ENCODE measurements around the gene PDE9A.
A peak's percentile ranks its signal among the peaks of the same experiment; 100 is the strongest.

The PDE9A gene

GRCh38 chr21:42737951-42738590 lies 84.7 kb downstream of the PDE9A start:
- peak in 1 of 3 donors; percentile 15 for DNase-seq (ENCODE audit: low read depth in 3 of 3)

DNA sequence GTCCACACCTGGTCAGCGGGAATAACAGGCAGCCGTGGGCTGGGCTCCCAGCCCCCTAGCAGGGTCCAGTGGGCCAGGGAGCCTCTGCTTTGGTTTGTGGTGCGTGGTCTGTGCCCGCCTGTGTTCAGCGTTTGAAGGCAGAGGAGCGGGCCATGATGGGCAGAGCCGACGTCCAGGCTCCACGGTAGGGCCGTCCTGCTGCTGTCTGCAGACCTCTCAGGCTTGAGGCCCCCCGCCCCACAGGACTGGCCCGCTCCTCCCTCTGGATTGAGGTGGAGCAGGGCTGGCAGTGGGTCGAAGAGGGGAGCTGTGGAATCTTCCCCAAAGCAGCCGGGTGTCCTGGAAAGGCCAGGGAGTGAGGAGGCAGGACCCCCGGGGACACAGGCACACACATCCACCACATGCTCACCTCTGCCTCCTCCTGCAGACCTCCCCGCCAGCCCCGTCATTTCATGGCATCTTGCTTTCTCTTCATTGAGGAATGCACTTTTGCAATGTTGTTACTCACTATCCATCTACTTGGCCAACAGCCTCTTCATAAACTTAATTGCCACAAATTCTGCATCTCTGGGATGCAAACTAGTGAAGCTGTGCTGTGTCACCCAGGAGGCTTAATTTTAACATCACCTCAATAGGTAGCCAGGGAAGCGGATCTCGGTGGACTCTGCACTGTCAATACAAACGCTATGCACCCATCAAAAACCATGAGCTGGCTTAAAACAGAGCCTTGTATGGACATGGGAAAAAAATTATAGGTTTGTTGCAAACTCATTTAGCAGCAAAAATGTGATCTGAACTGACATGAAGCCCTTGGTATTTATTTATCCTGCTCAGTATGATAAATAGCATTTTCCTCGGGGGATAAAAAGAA lies 85.9 kb downstream of the PDE9A start:
- no peak for DNase-seq (ENCODE audit: low read depth in 3 of 3)

- no peak for DNase-seq (ENCODE audit: low read depth in 3 of 3)
Observed at GRCh38 chr21:42740405-42740909, 87.0 kb downstream of the PDE9A start.

DNA sequence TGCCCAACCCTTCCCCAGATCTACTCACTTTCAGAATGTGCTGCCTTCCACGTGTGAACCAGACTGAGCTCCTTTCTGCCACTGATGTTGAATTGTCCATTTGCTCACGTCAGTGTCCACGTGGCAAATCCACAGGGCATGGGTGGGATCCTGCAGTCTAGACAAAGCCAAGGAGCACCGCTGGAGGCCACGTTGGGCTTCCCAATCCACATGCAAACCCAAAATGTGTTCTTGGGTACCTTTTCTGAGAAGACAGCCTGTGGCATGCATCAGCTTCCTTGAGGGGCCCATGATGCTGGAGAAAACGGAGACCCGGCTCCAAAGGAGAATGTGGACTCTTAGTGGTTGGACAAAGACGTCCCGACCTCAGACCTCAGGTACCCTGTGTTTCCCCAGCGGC lies 87.6 kb downstream of the PDE9A start:
- no peak for DNase-seq (ENCODE audit: low read depth in 3 of 3)

DNA sequence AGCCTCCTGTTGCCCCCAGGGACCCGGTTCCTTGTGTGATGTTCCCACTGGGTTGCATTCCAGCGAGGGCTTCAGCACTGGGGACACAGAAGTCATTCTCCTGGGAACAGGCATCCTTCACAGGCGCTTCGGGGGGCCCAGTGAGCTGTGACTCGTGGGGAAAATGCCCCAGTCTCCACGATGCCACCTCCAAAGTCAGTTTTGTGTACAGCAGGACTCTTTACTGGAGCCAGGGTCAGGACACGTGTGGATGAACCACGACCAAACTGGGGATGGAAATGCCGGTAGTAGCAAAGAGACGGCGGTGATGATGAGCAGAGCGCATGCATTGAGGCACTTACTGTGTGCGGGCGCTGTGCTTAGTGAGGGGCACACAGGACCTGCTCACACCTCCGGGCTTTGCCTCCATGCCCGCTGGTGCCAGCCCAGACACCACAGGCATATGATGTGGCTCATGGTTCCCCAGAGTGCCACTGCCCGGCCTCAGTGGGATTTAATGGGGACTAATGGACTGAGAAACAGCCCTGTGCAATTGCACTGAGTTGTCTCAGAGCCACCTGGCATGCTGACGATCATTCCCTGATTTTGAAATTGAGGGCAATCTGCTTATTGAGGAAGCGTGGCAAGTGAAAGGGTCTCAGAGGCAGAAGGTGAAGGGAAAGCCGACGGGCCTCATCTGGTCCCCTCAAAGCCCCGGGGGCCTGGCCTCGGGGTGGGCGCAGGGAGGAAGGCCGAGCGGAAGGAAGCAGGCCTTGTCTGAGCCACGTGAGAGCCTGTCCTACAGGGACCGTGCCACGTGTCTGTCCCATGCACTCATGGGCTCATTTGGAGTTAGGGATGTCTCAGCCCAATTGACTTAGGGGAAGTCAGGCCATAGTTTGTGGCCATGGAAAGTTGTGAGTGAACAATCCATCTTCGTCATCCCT lies 91.4 kb downstream of the PDE9A start:
- no peak for DNase-seq (ENCODE audit: low read depth in 3 of 3)

DNA sequence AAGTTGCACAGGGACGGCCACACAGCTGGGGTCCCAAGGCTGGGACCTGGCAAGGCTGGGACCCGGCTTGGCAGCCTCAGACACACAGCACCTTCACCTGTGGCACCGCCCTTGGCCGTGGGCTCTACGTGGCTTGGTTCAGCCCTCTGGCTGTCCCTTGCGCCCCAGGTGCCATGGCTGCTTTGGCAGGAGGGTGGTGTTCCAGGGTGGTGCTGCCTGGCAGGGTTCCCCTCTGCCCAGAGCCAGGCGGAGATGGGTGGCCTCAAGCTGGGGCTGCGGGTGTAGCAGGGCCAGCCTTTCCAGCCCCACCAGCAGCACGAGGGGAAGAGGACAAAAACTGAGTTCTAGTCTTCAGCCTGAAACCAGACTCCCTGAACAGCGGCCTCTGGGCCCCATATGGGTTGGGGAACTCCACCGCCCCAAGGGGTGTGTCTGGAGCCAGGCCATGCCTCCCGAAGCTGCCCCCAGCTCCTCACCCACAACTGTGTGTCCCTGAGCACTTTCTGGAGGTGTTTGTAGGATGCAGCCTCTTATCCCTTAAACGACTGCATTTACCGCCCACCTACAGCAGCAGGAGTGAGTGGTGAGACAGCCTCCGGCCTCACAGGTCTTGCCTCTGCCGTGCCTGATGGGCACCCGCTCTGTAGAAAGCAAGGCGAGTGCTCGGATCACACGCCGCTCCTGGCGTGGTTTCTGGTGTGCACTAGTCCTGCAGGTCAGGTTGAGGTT lies 92.3 kb downstream of the PDE9A start:
- DNase-seq (ENCODE audit: low read depth in 3 of 3), result no peak

- DNase-seq (ENCODE audit: low read depth in 3 of 3), result no peak
Observed at GRCh38 chr21:42746240-42746592, 92.8 kb downstream of the PDE9A start.

DNA sequence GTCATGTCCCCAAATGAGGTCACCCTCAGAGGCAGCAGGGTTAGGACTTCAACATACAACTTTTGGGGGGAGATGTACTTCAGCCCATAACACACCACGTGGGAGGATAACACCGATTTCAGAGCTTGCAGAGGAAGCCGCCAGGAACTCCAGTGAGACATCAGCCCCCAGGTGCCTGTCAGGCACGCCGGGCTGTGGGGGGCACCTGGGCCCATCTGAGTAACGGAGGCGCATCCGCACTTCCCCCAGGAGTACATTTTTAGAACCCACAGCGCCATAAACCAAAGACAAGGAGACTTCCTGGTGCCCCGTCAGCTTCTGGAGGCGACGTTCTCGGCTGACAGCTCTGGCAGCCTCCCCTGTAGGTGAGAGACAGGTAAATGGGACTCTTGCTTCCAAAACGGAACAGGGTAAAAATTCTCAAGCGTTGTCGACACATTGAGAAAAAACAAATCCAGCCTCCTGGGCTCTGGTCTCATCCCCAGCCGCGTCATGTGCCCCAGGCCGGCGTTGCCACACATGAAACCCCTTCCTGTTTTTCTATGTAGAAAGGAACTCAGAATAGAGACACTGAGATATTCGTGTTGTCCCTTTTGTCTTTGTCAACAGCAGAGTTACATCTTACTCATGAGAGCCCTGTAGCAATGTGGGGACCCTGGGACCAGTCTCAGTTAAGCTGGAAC lies 93.3 kb downstream of the PDE9A start:
- peak in 2 of 3 donors; percentile 0 to 11 for DNase-seq (ENCODE audit: low read depth in 3 of 3)

DNA sequence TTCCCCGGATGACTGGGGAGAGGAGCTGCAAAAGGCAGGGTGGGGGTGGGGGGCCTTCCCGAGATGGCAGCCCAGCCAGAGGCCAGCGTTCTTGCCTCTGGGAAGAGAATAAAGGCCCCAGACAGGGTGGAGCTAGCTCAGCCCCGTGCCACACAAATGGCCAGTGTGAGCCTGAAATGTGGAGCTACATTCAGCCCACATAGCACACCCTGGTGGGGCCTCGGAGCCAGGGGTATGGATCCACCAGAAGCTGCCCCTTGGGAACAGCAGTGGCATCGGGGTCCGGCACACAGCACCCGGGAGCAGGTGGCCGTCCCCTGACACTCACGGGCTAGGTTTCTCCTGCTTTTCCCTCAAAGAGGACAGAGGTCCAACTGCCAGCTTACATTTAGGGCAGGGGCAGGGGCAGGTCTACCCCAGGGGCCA lies 93.9 kb downstream of the PDE9A start:
- DNase-seq (ENCODE audit: low read depth in 3 of 3), result no peak

GRCh38 chr21:42747746-42748351 lies 94.4 kb downstream of the PDE9A start:
- DNase-seq (ENCODE audit: low read depth in 3 of 3), result no peak

DNA sequence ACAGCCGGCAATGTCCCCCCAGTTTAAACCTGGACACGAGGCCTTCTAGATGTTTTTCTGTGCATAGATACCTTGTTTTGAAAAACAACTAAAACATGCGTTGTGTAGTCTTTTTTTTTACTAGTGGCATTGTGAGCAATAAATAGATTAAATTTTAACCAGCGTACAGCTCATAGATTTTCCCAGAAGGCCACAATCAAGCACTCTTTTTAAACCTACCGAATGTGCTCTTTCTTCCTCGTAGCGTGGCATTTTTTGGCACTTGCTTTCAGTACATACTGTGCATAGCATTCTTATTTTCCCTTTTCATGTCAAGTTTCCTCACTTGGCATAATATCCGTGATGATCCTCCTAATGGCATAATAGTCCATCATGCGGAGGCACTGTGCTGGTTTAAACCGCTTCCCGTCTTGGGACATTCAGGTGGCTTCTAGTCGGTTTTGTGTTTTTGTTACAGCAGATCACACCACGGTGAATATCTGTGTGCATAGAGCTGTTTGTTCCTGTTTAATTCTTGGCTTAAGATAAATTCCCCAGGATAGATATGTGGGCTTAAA lies 95.3 kb downstream of the PDE9A start:
- DNase-seq (ENCODE audit: low read depth in 3 of 3), result no peak

DNA sequence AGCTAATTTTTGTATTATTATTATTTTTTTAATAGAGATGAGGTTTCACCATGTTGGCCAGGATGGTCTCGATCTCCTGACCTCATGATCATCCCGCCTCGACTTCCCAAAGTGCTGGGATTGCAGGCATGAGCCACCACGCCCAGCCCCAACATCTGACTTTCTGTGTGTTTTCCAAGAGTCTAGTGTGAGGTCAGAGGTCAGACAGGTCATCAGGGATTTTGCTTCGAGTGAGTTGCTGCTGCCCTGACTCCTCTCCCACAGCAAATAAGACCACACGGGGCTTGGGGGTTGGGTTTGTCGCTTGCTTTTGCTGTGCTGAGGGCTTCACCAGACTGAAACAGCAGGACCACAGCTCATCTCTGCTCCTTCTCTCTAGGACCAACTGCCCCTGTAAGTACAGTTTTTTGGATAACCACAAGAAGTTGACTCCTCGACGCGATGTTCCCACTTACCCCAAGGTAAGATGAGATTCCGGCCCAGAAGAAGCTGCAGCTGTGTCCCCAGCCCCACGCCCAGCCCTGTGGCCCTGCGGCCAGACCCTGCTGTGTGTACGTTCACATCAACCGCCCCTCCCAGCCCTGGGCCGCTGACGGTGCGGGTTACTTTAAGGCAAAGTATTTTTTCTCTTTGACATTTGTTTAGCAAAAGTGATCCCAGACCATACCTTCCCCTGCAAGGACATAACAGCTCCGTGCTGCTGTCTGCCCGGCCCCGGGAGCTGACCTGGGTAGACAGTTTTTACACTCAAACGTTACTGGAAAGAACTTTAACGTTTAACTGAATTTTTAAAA lies 97.5 kb downstream of the PDE9A start:
- no peak for DNase-seq (ENCODE audit: low read depth in 3 of 3)

DNA sequence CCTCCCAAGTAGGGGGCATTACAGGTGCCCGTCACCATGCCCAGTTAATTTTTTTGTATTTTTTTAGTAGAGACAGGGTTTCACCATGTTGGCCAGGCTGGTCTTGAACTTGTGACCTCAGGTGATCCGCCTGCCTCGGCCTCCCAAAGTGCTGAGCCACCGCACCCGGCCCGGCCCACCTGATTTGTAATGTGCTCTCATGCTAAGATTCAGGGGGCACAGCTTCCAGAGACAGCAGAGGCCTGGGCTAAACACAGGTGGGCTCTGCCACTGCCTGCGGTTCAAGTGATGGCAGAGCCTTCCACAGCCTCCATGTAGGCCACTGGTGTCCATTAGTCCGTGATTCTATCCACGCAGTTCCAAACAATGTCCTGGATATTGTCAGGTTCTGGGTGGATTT lies 98.4 kb downstream of the PDE9A start:
- DNase-seq (ENCODE audit: low read depth in 3 of 3), result no peak

GRCh38 chr21:42753804-42754203 lies 100.4 kb downstream of the PDE9A start:
- DNase-seq (ENCODE audit: low read depth in 3 of 3), result no peak

DNA sequence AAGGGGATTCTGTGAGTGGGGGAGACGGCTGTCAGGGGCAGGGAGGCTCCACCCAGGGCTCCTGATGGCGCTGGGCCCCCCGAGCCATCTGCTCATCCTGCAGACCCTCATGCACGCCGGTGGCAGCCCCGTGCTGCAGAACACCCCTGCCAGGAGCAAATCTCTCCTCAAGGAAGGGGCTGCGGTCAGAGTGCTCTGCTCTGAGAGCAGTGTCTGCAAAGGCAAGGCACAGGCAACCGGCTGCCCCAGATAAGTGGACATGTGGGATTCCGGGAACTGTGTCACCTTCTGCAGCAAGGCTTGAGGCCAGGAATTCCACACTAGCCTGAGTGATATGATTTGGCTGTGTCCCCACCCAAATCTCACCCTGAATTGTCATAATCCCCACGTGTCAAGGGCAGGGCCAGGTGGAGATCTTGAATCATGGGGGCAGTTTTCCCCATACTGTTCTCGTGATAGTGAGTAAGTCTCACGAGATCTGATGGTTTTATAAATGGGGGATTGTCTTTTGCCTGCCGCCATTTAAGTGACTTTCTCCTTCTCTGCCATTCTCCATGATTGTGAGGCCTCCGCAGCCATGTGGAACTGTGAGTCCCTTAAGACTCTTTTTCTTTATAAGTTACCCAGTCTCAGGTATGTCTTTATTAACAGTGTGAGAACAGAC lies 101.0 kb downstream of the PDE9A start:
- DNase-seq (ENCODE audit: low read depth in 3 of 3), result no peak

GRCh38 chr21:42755031-42755665 lies 101.7 kb downstream of the PDE9A start:
- no peak for DNase-seq (ENCODE audit: low read depth in 3 of 3)

GRCh38 chr21:42755766-42756579 lies 102.6 kb downstream of the PDE9A start:
- no peak for DNase-seq (ENCODE audit: low read depth in 3 of 3)

Data from stimulated activated CD4-positive, alpha-beta T cell treated with anti-CD3 and anti-CD28 coated beads, TNF-alpha, amount 100 ng/mL, for 48 hours (primary cell).